GM12891 (cell line): ENCODE measurements around the gene CDKN2D.

Experiments
- POLR2A ChIP-seq: IDR thresholded peaks from 2 replicates; pipeline ENCODE4 v1.6.1; 2011; ENCODE audit warnings: low read depth, low read length, control low read depth
- POLR2AphosphoS5 ChIP-seq: IDR thresholded peaks from 2 replicates; pipeline ENCODE4 v1.6.1; 2011; ENCODE audit warnings: low read depth, low read length, control low read depth
- SPI1 ChIP-seq: IDR thresholded peaks from 2 replicates; pipeline ENCODE4 v1.6.1; 2011; ENCODE audit warnings: low read depth, low read length, control low read depth
- TAF1 ChIP-seq: IDR thresholded peaks from 2 replicates; pipeline ENCODE4 v1.6.1; 2011; ENCODE audit warnings: low read depth, low read length, control low read depth

GRCh38 chr19:10567656-10568055 lies 1.1 kb downstream of the CDKN2D start:
- TF ChIP-seq POLR2A (no peak), POLR2AphosphoS5 (no peak), SPI1 (no peak), TAF1 (no peak)
